ENCODE results near the gene ZNF664.

ZNF664 gene

GRCh38 chr12:124010687-124011086 lies 37.7 kb downstream of the ZNF664 start:
- no peak for DNase-seq (ENCODE audit: low spot score)

- DNase-seq (ENCODE audit: low spot score) = no peak
Measured at GRCh38 chr12:124011435-124012115, 38.6 kb downstream of the ZNF664 start.

- DNase-seq (ENCODE audit: low spot score) = no peak
Measured at GRCh38 chr12:124013073-124013472, 40.1 kb downstream of the ZNF664 start.

GRCh38 chr12:124015494-124016461 lies 42.8 kb downstream of the ZNF664 start:
- no peak for DNase-seq (ENCODE audit: low spot score)

GRCh38 chr12:124017064-124017463 lies 44.0 kb downstream of the ZNF664 start:
- no peak for DNase-seq (ENCODE audit: low spot score)

GRCh38 chr12:124018539-124018938 lies 45.5 kb downstream of the ZNF664 start:
- DNase-seq (ENCODE audit: low spot score) = no peak

- no peak for DNase-seq (ENCODE audit: low spot score)
Measured at GRCh38 chr12:124019115-124019514, 46.1 kb downstream of the ZNF664 start.

GRCh38 chr12:124020514-124020949 lies 47.5 kb downstream of the ZNF664 start:
- DNase-seq (ENCODE audit: low spot score) = no peak

- no peak for DNase-seq (ENCODE audit: low spot score)
Measured at GRCh38 chr12:124021007-124021406, 48.0 kb downstream of the ZNF664 start.

GRCh38 chr12:124022161-124022560 lies 49.1 kb downstream of the ZNF664 start:
- no peak for DNase-seq (ENCODE audit: low spot score)

GRCh38 chr12:124024263-124024678 lies 51.3 kb downstream of the ZNF664 start:
- DNase-seq (ENCODE audit: low spot score) = no peak

GRCh38 chr12:124024776-124025175 lies 51.8 kb downstream of the ZNF664 start:
- DNase-seq (ENCODE audit: low spot score) = no peak

- no peak for DNase-seq (ENCODE audit: low spot score)
Measured at GRCh38 chr12:124025661-124026060, 52.6 kb downstream of the ZNF664 start.

- no peak for DNase-seq (ENCODE audit: low spot score)
Measured at GRCh38 chr12:124026755-124027745, 54.0 kb downstream of the ZNF664 start.

GRCh38 chr12:124027753-124028554 lies 54.9 kb downstream of the ZNF664 start:
- DNase-seq (ENCODE audit: low spot score) = no peak

GRCh38 chr12:124028555-124028925 lies 55.5 kb downstream of the ZNF664 start:
- no peak for DNase-seq (ENCODE audit: low spot score)

- DNase-seq (ENCODE audit: low spot score) = no peak
Measured at GRCh38 chr12:124030008-124030407, 57.0 kb downstream of the ZNF664 start.

GRCh38 chr12:124030510-124030909 lies 57.5 kb downstream of the ZNF664 start:
- DNase-seq (ENCODE audit: low spot score) = no peak

- no peak for DNase-seq (ENCODE audit: low spot score)
Measured at GRCh38 chr12:124031058-124031457, 58.0 kb downstream of the ZNF664 start.

- peak; percentile 13 for DNase-seq (ENCODE audit: low spot score)
Measured at GRCh38 chr12:124032265-124032886, 59.4 kb downstream of the ZNF664 start.

GRCh38 chr12:124033859-124034258 lies 60.8 kb downstream of the ZNF664 start:
- no peak for DNase-seq (ENCODE audit: low spot score)
